Activated naive CD4-positive, alpha-beta T cell treated with anti-CD3 and anti-CD28 coated beads, Interleukin-2, amount 50 U/mL, for 24 hours (primary cell): ENCODE results near the gene MAN1A2.

Source experiments
- H3K27ac Mint-ChIP-seq: one replicate; pipeline ENCODE4 v1.8.0; 2021; ENCODE audit warnings: mild to moderate bottlenecking, mixed read lengths
- H3K27me3 Mint-ChIP-seq: one replicate; pipeline ENCODE4 v1.8.0; 2021; ENCODE audit warnings: mixed read lengths
- H3K36me3 Mint-ChIP-seq: one replicate; pipeline ENCODE4 v1.8.0; 2021; ENCODE audit warnings: mixed read lengths
- H3K4me1 Mint-ChIP-seq: one replicate; pipeline ENCODE4 v1.8.0; 2021; ENCODE audit warnings: mixed read lengths
- H3K4me3 Mint-ChIP-seq: one replicate; pipeline ENCODE4 v1.8.0; 2021; ENCODE audit warnings: mild to moderate bottlenecking, mixed read lengths
- H3K9me3 Mint-ChIP-seq: one replicate; pipeline ENCODE4 v1.8.0; 2021; ENCODE audit warnings: mixed read lengths

MAN1A2 gene

GRCh38 chr1:117563492-117563875 is 196.2 kb downstream of the MAN1A2 start:
- Mint-ChIP-seq H3K9me3 (peaks cover 8% of the 10 kb centered on the region), H3K27ac (peak overlapping the region; percentile 38), H3K4me1 (no peaks in the 10 kb centered on the region), H3K27me3 (no peaks in the 10 kb centered on the region), H3K4me3 (no peak overlapping the region), H3K36me3 (peaks cover 2% of the 10 kb centered on the region)

GRCh38 chr1:117564227-117565075 is 197.2 kb downstream of the MAN1A2 start:
- no peaks in the 10 kb centered on the region for H3K4me1 Mint-ChIP-seq
- no peaks in the 10 kb centered on the region for H3K27me3 Mint-ChIP-seq
- H3K9me3 Mint-ChIP-seq: peaks cover 3% of the 10 kb centered on the region
- no peak overlapping the region for H3K4me3 Mint-ChIP-seq
- no peak overlapping the region for H3K27ac Mint-ChIP-seq
- H3K36me3 Mint-ChIP-seq: no peaks in the 10 kb centered on the region

- Mint-ChIP-seq H3K36me3 (no peaks in the 10 kb centered on the region), H3K4me1 (peaks cover 6% of the 10 kb centered on the region), H3K9me3 (no peaks in the 10 kb centered on the region), H3K4me3 (no peak overlapping the region), H3K27me3 (no peaks in the 10 kb centered on the region), H3K27ac (no peak overlapping the region)
These were observed 197.9 kb downstream of the MAN1A2 start for GRCh38 chr1:117565076-117565556.

GRCh38 chr1:117565745-117566455 is 198.7 kb downstream of the MAN1A2 start:
- Mint-ChIP-seq H3K36me3 (no peaks in the 10 kb centered on the region), H3K27me3 (no peaks in the 10 kb centered on the region), H3K27ac (no peak overlapping the region), H3K9me3 (no peaks in the 10 kb centered on the region), H3K4me1 (peaks cover 9% of the 10 kb centered on the region), H3K4me3 (no peak overlapping the region)

GRCh38 chr1:117566556-117566955 is 199.3 kb downstream of the MAN1A2 start:
- Mint-ChIP-seq H3K27ac (no peak overlapping the region), H3K4me1 (peaks cover 11% of the 10 kb centered on the region), H3K4me3 (no peak overlapping the region), H3K27me3 (no peaks in the 10 kb centered on the region), H3K9me3 (no peaks in the 10 kb centered on the region), H3K36me3 (no peaks in the 10 kb centered on the region)

GRCh38 chr1:117567435-117567834 is 200.2 kb downstream of the MAN1A2 start:
- no peak overlapping the region for H3K4me3 Mint-ChIP-seq
- peaks cover 18% of the 10 kb centered on the region for H3K4me1 Mint-ChIP-seq
- H3K9me3 Mint-ChIP-seq: no peaks in the 10 kb centered on the region
- H3K27ac Mint-ChIP-seq: no peak overlapping the region
- no peaks in the 10 kb centered on the region for H3K27me3 Mint-ChIP-seq
- no peaks in the 10 kb centered on the region for H3K36me3 Mint-ChIP-seq

GRCh38 chr1:117567976-117568375 is 200.7 kb downstream of the MAN1A2 start:
- H3K27ac Mint-ChIP-seq: no peak overlapping the region
- peaks cover 23% of the 10 kb centered on the region for H3K4me1 Mint-ChIP-seq
- no peaks in the 10 kb centered on the region for H3K27me3 Mint-ChIP-seq
- H3K4me3 Mint-ChIP-seq: no peak overlapping the region
- H3K9me3 Mint-ChIP-seq: no peaks in the 10 kb centered on the region
- H3K36me3 Mint-ChIP-seq: no peaks in the 10 kb centered on the region

- H3K4me1 Mint-ChIP-seq: peaks cover 27% of the 10 kb centered on the region
- no peak overlapping the region for H3K4me3 Mint-ChIP-seq
- no peaks in the 10 kb centered on the region for H3K9me3 Mint-ChIP-seq
- H3K27me3 Mint-ChIP-seq: no peaks in the 10 kb centered on the region
- H3K27ac Mint-ChIP-seq: no peak overlapping the region
- no peaks in the 10 kb centered on the region for H3K36me3 Mint-ChIP-seq
These were observed 201.8 kb downstream of the MAN1A2 start for GRCh38 chr1:117568999-117569398.

GRCh38 chr1:117569856-117570255 is 202.6 kb downstream of the MAN1A2 start:
- Mint-ChIP-seq H3K27ac (no peak overlapping the region), H3K4me3 (no peak overlapping the region), H3K27me3 (no peaks in the 10 kb centered on the region), H3K36me3 (no peaks in the 10 kb centered on the region), H3K9me3 (no peaks in the 10 kb centered on the region), H3K4me1 (peaks cover 27% of the 10 kb centered on the region)

GRCh38 chr1:117570988-117571409 is 203.8 kb downstream of the MAN1A2 start:
- Mint-ChIP-seq H3K27ac (no peak overlapping the region), H3K4me3 (no peak overlapping the region), H3K27me3 (no peaks in the 10 kb centered on the region)

GRCh38 chr1:117571496-117571895 is 204.2 kb downstream of the MAN1A2 start:
- no peaks in the 10 kb centered on the region for H3K36me3 Mint-ChIP-seq
- H3K4me1 Mint-ChIP-seq: peaks cover 27% of the 10 kb centered on the region
- no peak overlapping the region for H3K27ac Mint-ChIP-seq
- H3K4me3 Mint-ChIP-seq: no peak overlapping the region
- no peaks in the 10 kb centered on the region for H3K9me3 Mint-ChIP-seq
- no peaks in the 10 kb centered on the region for H3K27me3 Mint-ChIP-seq

More at GRCh38 chr1:117570988-117571409, 203.8 kb downstream of the MAN1A2 start:
- Mint-ChIP-seq H3K36me3 (no peaks in the 10 kb centered on the region), H3K4me1 (peaks cover 27% of the 10 kb centered on the region), H3K9me3 (no peaks in the 10 kb centered on the region)

GRCh38 chr1:117572546-117572945 is 205.3 kb downstream of the MAN1A2 start:
- Mint-ChIP-seq H3K36me3 (no peaks in the 10 kb centered on the region), H3K4me1 (peaks cover 27% of the 10 kb centered on the region), H3K27ac (no peak overlapping the region), H3K27me3 (no peaks in the 10 kb centered on the region), H3K9me3 (no peaks in the 10 kb centered on the region), H3K4me3 (no peak overlapping the region)

- Mint-ChIP-seq H3K27ac (no peak overlapping the region), H3K9me3 (no peaks in the 10 kb centered on the region), H3K4me1 (peaks cover 27% of the 10 kb centered on the region), H3K36me3 (no peaks in the 10 kb centered on the region), H3K27me3 (no peaks in the 10 kb centered on the region), H3K4me3 (no peak overlapping the region)
These were observed 206.3 kb downstream of the MAN1A2 start for GRCh38 chr1:117573386-117574023.

GRCh38 chr1:117574161-117574835 is 207.0 kb downstream of the MAN1A2 start:
- Mint-ChIP-seq H3K36me3 (no peaks in the 10 kb centered on the region), H3K9me3 (no peaks in the 10 kb centered on the region), H3K4me1 (peaks cover 27% of the 10 kb centered on the region), H3K4me3 (no peak overlapping the region), H3K27me3 (no peaks in the 10 kb centered on the region), H3K27ac (no peak overlapping the region)

- Mint-ChIP-seq H3K27me3 (no peaks in the 10 kb centered on the region), H3K4me3 (no peak overlapping the region), H3K27ac (no peak overlapping the region), H3K36me3 (no peaks in the 10 kb centered on the region), H3K9me3 (no peaks in the 10 kb centered on the region), H3K4me1 (peaks cover 18% of the 10 kb centered on the region)
These were observed 208.5 kb downstream of the MAN1A2 start for GRCh38 chr1:117575586-117576225.
